ENCODE measurements around the gene DCC.

Gene DCC

GRCh38 chr18:52499644-52500043 lies 159.6 kb downstream of the DCC start:
- Histone ChIP-seq H3K9me3 (ENCODE audit: control insufficient read depth, low read length) (no peaks in the 10 kb centered on the region), H3K79me2 (no peaks in the 10 kb centered on the region), H3K36me3 (ENCODE audit: control insufficient read depth, insufficient read depth, low read length) (no peaks in the 10 kb centered on the region), H3K4me2 (ENCODE audit: low read length) (no peak overlapping the region), H2AFZ (no peak overlapping the region), H3K9ac (no peak overlapping the region), H3K4me1 (no peaks in the 10 kb centered on the region), H3K4me3 (ENCODE audit: low read depth, low read length) (no peak overlapping the region), H3K27me3 (ENCODE audit: control insufficient read depth, insufficient read depth, low read length) (no peaks in the 10 kb centered on the region), H3K27ac (no peak overlapping the region)
- no peak for TF ChIP-seq CTCF (IDR thresholded peaks at IDR 0.05)

- H3K4me1 ChIP-seq, result no peaks in the 10 kb centered on the region
- no peak overlapping the region for H2AFZ ChIP-seq
- H3K27me3 ChIP-seq (ENCODE audit: control insufficient read depth, insufficient read depth, low read length), result no peaks in the 10 kb centered on the region
- no peak overlapping the region for H3K4me3 ChIP-seq (ENCODE audit: low read depth, low read length)
- H3K36me3 ChIP-seq (ENCODE audit: control insufficient read depth, insufficient read depth, low read length), result no peaks in the 10 kb centered on the region
- no peak for TF ChIP-seq CTCF (IDR thresholded peaks at IDR 0.05)
- H3K79me2 ChIP-seq, result no peaks in the 10 kb centered on the region
- H3K4me2 ChIP-seq (ENCODE audit: low read length), result no peak overlapping the region
- H3K9me3 ChIP-seq (ENCODE audit: control insufficient read depth, low read length), result no peaks in the 10 kb centered on the region
- H3K27ac ChIP-seq, result no peak overlapping the region
- no peak overlapping the region for H3K9ac ChIP-seq
These were observed 164.6 kb downstream of the DCC start for GRCh38 chr18:52504589-52504988.

GRCh38 chr18:52510139-52510538 lies 170.1 kb downstream of the DCC start:
- no peaks in the 10 kb centered on the region for H3K4me1 ChIP-seq
- H3K9ac ChIP-seq, result no peak overlapping the region
- H3K9me3 ChIP-seq (ENCODE audit: control insufficient read depth, low read length), result no peaks in the 10 kb centered on the region
- no peak for TF ChIP-seq CTCF (IDR thresholded peaks at IDR 0.05)
- H3K27me3 ChIP-seq (ENCODE audit: control insufficient read depth, insufficient read depth, low read length), result no peaks in the 10 kb centered on the region
- no peaks in the 10 kb centered on the region for H3K79me2 ChIP-seq
- H3K4me2 ChIP-seq (ENCODE audit: low read length), result no peak overlapping the region
- H3K27ac ChIP-seq, result no peak overlapping the region
- H3K36me3 ChIP-seq (ENCODE audit: control insufficient read depth, insufficient read depth, low read length), result no peaks in the 10 kb centered on the region
- no peak overlapping the region for H3K4me3 ChIP-seq (ENCODE audit: low read depth, low read length)
- H2AFZ ChIP-seq, result no peak overlapping the region

- no peak overlapping the region for H3K27ac ChIP-seq
- no peak overlapping the region for H3K4me3 ChIP-seq (ENCODE audit: low read depth, low read length)
- no peak overlapping the region for H3K9ac ChIP-seq
These were observed 178.1 kb downstream of the DCC start for GRCh38 chr18:52518086-52518485.

More at GRCh38 chr18:52518086-52518485, 178.1 kb downstream of the DCC start:
- no peaks in the 10 kb centered on the region for H3K9me3 ChIP-seq (ENCODE audit: control insufficient read depth, low read length)
- H3K4me2 ChIP-seq (ENCODE audit: low read length), result no peak overlapping the region
- no peak for TF ChIP-seq CTCF (IDR thresholded peaks at IDR 0.05)
- no peaks in the 10 kb centered on the region for H3K4me1 ChIP-seq
- H3K27me3 ChIP-seq (ENCODE audit: control insufficient read depth, insufficient read depth, low read length), result no peaks in the 10 kb centered on the region
- no peaks in the 10 kb centered on the region for H3K79me2 ChIP-seq
- no peak overlapping the region for H2AFZ ChIP-seq
- H3K36me3 ChIP-seq (ENCODE audit: control insufficient read depth, insufficient read depth, low read length), result no peaks in the 10 kb centered on the region
